ENCODE data around the gene TRIM27. TPM values are rescaled to one million over a fixed set of nuclear protein-coding genes. Genes with fewer than 3 reads are reported as not detected.

Gene TRIM27
- 81.0 and 81.3 TPM in 2 replicates for total RNA-seq

GRCh38 chr6:28923318-28924102, at the start of gene TRIM27:
TSS of gene TRIM27 (minus strand) at chr6:28923985. CDS start at chr6:28923632, 353 bp downstream.

Small RNA genes lying within 50 kb of the gene (small RNA-seq; reads per million reads assigned to genes)
- gene RNU6-930P = not detected

Other genes starting within 250 kb of the TRIM27 start
- gene ZNF311, start 81.3 kb upstream of the TRIM27 start, total RNA-seq = 0.33 and 0.48 TPM in 2 replicates
- gene OR2W1, start 121.2 kb upstream of the TRIM27 start, total RNA-seq = not detected in 2 replicates
- not detected in 2 replicates for gene OR2B3, start 163.3 kb upstream of the TRIM27 start, total RNA-seq
- not detected in 2 replicates for gene OR2J1, start 175.5 kb upstream of the TRIM27 start, total RNA-seq
- gene OR2J3, start 184.1 kb upstream of the TRIM27 start, total RNA-seq = under 0.01 TPM in 1 of 2 replicates, not detected in the other
- gene OR2J2, start 246.9 kb upstream of the TRIM27 start, total RNA-seq = not detected in 2 replicates

All from vein endothelial cell (primary cell).